Progenitor cell of endocrine pancreas (in vitro differentiated cells): ENCODE measurements around the gene TRAF1. TPM values are rescaled to one million over a fixed set of nuclear protein-coding genes. Genes with fewer than 3 reads are reported as not detected.

Experiments
- DNase-seq: peaks from one replicate; pipeline ENCODE4 v3.0.0; 2021; ENCODE audit warnings: low spot score; ENCODE audit not compliant: unreplicated experiment
- H3K27ac Mint-ChIP-seq: 2 replicates; pipeline ENCODE4 v1.8.0; 2021; ENCODE audit warnings: mild to moderate bottlenecking, moderate library complexity, mixed read lengths
- H3K27me3 Mint-ChIP-seq: 2 replicates; pipeline ENCODE4 v1.8.0; 2021; ENCODE audit warnings: mixed read lengths
- H3K36me3 Mint-ChIP-seq: 2 replicates; pipeline ENCODE4 v1.8.0; 2022; ENCODE audit warnings: mixed read lengths; ENCODE audit not compliant: insufficient read depth
- H3K4me1 Mint-ChIP-seq: 2 replicates; pipeline ENCODE4 v1.8.0; 2021; ENCODE audit warnings: low read depth, mixed read lengths
- H3K4me3 Mint-ChIP-seq: 2 replicates; pipeline ENCODE4 v1.8.0; 2021; ENCODE audit warnings: low read depth, mild to moderate bottlenecking, moderate library complexity, mixed read lengths
- H3K9me3 Mint-ChIP-seq: 2 replicates; pipeline ENCODE4 v1.8.0; 2021; ENCODE audit warnings: low read depth, mixed read lengths
- CTCF ChIP-seq: fragments of 200-600 bp; sonication (generic); IDR thresholded peaks from one replicate; pipeline ENCODE4 v1.5.0; 2021; ENCODE audit warnings: antibody characterized with exemption, mild to moderate bottlenecking; ENCODE audit not compliant: unreplicated experiment
- total RNA-seq: library from RNA; stranded (reverse); gene quantifications from 2 replicates; pipeline ENCODE4 v1.2.1, GENCODE V29; 2021

The TRAF1 gene
- total RNA-seq, 1 donor from 2014 or later = 6.7 TPM

GRCh38 chr9:120860083-120860482 lies 66.5 kb downstream of the TRAF1 start:
- H3K9me3 Mint-ChIP-seq = no peaks in the 10 kb centered on the region
- H3K36me3 Mint-ChIP-seq = peaks cover 5% of the 10 kb centered on the region

GRCh38 chr9:120859361-120859760 lies 67.2 kb downstream of the TRAF1 start:
- Mint-ChIP-seq H3K36me3 (peaks cover 5% of the 10 kb centered on the region), H3K27ac (no peak overlapping the region)
- DNase-seq = no peak

More at GRCh38 chr9:120860083-120860482, 66.5 kb downstream of the TRAF1 start:
- TF ChIP-seq CTCF = no peak
- H3K4me1 Mint-ChIP-seq = peaks cover 2% of the 10 kb centered on the region
- DNase-seq = no peak
- H3K27me3 Mint-ChIP-seq = no peaks in the 10 kb centered on the region
- no peak overlapping the region for H3K4me3 Mint-ChIP-seq
- H3K27ac Mint-ChIP-seq = peak overlapping the region; percentile 64

GRCh38 chr9:120857902-120858301 lies 68.7 kb downstream of the TRAF1 start:
- H3K4me3 Mint-ChIP-seq = no peak overlapping the region
- H3K4me1 Mint-ChIP-seq = peaks cover 2% of the 10 kb centered on the region
- H3K27ac Mint-ChIP-seq = peak overlapping the region; percentile 13
- peaks cover 5% of the 10 kb centered on the region for H3K36me3 Mint-ChIP-seq
- no peak for TF ChIP-seq CTCF
- no peaks in the 10 kb centered on the region for H3K9me3 Mint-ChIP-seq
- DNase-seq = no peak
- H3K27me3 Mint-ChIP-seq = no peaks in the 10 kb centered on the region

More at GRCh38 chr9:120859361-120859760, 67.2 kb downstream of the TRAF1 start:
- no peaks in the 10 kb centered on the region for H3K27me3 Mint-ChIP-seq
- no peaks in the 10 kb centered on the region for H3K9me3 Mint-ChIP-seq
- no peak for TF ChIP-seq CTCF
- H3K4me3 Mint-ChIP-seq = no peak overlapping the region
- H3K4me1 Mint-ChIP-seq = peaks cover 2% of the 10 kb centered on the region

GRCh38 chr9:120857481-120857880 lies 69.1 kb downstream of the TRAF1 start:
- Mint-ChIP-seq H3K4me1 (peaks cover 2% of the 10 kb centered on the region), H3K27me3 (no peaks in the 10 kb centered on the region), H3K36me3 (peaks cover 5% of the 10 kb centered on the region), H3K27ac (peak overlapping the region; percentile 49), H3K4me3 (no peak overlapping the region), H3K9me3 (no peaks in the 10 kb centered on the region)
- no peak for DNase-seq
- no peak for TF ChIP-seq CTCF

- Mint-ChIP-seq H3K27ac (no peak overlapping the region), H3K4me3 (no peak overlapping the region), H3K27me3 (no peaks in the 10 kb centered on the region), H3K4me1 (peaks cover 2% of the 10 kb centered on the region), H3K9me3 (no peaks in the 10 kb centered on the region), H3K36me3 (peaks cover 4% of the 10 kb centered on the region)
- DNase-seq = no peak
- no peak for TF ChIP-seq CTCF
Measured at GRCh38 chr9:120856700-120857099, 69.9 kb downstream of the TRAF1 start.
